Measurements from ENCODE around the gene RPL26.
"Not testable (repeated sequence)": the region's sequence is repeated elsewhere in the genome, so short reads cannot be mapped to it uniquely, and the experiment has no call there.

The RPL26 gene

DNA sequence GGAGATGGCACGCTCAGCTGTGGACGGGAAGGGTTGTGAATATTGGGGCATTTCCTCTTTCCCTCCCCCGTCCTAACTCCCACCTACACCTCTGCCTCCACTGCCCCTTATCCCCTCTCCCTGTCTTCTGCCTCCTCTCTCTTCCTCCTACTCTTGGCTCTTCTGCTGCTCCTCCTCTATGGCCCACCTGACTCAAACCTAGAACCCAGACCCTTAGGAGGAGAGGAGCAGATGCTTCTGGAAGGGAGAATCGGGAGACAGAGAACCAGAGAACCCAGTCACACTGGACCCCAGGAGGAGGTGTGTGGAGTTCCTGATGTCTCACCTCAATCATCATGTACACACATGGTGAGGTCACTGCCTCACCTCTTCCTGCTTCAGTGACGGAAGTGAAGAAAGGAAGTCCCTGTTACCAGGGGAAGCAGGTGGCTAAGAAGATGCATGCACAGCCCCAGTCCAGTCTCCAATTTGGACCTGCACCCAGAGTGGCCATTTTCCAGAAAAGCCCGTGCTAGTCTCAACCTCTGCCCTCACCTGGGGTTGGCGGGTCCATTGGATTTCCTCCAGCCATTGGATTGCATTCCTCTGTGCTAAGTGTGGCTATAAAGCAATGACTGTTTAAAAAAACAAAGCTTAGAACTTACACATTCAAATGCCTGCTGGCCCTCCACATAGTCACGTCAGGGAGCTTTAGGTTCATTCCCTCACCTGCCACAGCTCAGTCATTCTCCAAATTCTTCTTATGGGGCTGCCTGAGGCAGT lies 10.7 kb upstream of the RPL26 start:
- DNase-seq: no peak

DNA sequence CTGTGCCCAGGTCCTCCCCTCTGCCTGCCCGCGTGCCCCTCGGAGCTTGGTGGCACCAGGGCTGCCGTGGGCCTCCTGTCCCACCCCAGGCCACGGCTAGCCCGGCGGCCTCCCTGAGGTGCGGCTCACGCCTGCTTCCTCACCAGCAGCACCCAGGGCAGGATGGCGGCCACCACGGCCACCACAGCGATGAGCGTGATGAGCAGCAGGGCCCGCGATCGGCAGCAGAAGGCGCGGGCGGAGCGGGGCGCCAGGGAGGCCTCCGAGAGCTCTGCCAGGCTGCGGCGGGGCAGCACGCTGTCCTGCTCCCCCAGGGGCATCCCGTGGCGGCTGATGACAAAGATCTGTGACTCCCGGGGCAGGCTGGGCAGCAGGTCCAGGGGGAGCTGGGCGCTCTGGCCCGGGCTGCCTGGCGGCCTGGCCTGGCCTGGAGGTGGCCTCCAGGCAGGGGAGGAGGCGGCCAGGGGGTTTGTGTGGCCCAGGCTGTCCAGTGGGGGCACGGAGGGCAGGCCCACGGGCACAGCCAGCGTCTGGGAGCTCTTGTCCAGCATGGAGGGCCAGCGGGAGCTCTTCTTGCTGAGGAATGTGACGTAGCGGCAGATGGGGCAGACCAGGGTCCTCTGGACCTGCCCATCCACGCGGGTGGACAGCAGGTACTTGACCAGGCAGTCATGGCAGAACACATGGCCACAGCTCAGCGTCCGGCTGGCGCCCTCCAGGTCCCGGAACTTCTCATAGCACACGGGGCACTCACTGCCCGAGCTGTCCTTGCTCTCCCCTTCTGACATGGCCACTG lies 9.9 kb upstream of the RPL26 start:
- no peak for DNase-seq

DNA sequence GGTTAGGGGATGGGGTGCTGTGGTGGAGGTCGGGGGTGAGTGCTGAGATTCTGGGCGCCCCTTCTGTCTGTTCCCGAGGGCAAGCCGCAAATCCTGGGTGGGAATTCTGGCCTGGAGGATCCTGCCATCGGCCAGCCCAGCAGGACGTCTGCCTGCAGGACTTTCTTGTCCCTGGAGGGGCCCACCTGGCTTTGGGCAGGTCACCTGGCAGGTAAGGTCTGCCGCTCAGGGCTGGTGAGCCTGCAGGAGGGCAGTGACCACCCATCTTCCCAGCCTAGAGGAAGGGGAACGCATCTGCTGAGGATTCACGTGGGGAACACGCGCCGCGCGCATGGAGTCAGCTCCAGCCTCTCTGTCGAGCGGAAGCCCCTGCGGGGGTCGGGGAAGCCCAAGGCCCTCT lies 9.3 kb upstream of the RPL26 start:
- DNase-seq: no peak

DNA sequence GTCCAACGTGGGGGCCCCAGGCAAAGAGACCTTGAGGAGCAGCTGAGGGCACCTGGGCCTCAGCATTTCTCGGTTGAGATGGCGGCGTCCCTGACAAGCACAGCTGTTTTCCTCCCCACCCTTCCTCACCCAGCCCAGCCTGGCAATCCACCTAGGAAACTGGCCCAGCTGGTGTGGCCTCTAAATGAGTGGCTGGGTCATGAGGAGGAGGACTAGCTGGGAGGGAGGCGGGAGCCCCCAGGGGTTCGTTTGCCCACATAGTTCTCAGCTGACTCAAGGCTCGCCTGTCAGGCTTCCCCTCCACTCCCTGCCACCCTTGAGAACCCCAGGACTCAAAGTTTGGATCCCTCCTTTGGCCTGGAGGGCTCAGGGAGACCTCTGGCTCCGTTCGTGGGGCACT lies 8.7 kb upstream of the RPL26 start:
- no peak for DNase-seq

DNA sequence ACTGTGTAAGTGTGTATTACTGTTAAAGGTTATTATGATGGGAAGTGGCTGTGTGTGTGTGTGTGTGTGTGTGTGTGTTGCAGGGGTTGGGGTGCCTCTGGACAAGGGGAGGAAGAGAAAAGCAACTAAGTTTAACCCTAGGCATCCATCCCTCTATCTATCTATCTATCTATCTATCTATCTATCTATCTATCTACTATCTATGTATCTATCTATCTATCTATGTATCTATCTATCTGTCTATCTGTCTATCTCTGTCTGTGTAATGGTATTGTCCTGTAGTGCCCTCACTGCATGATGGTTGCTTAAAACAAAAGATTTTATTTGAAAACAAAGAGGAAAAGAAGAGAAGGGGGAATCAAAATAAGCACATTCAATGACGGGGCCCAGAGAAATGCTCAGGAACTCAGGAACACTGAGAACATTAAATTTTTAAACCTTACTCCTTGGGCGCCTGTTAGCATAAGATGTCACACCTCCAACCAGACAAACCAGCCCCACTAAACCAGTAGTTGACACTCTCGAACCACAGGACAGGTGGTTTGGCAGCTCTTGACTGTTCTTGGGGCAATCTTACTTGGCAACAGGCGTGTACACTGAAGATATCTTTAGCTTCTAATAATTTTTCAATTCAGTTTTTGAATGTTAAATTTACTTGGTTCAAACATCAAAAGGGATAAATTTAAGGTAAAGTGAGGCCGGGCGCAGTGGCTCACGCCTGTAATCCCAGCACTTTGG lies 5.1 kb upstream of the RPL26 start:
- DNase-seq: no peak

DNA sequence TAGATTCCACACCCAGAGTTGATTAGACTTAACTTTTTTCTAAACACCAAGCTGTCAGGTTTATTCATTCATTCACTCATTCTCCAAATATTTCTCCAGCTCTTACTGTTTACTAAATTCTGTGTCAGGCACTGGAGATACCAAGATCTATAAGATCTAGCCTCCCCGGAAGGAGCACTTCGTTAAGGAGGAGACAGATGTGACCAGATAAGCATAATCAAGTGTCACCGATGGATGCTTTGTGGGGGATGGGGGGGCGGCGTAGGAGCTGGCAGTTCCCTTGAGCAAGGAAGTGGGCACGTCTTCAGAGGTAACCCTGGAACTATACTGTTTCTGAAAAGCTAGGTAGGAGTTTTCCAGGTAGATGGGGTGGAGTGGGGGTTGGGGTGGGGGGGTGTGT lies 3.8 kb upstream of the RPL26 start:
- DNase-seq: no peak

DNA sequence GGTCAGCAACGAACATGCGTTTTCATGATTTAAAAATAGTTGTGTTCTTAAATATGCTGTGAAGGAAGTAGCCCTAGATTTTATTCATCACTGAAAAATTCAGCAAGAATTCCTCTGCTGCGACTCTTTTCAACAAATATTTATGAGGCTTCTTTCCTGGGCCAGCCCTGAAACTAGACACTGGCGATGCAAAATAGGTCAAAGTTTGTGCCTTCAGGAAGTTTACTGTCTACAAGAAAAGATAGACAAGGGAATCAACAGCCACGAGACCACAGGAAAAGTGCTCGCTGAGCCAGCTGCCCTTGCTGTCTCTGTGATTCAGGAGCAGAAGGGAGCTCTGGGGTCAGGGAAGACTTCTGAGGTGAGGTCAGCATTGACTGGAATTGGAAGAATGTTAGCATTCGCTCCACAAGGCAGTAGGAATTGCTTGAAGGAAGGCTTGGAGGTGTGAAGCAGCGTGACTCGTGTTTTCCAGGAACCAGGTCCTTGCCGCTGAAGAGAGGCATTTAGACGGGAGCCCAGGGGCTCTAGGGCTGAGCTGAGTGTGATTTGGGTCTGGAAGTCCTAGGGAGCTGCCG lies 1.9 kb upstream of the RPL26 start:
- DNase-seq: no peak

DNA sequence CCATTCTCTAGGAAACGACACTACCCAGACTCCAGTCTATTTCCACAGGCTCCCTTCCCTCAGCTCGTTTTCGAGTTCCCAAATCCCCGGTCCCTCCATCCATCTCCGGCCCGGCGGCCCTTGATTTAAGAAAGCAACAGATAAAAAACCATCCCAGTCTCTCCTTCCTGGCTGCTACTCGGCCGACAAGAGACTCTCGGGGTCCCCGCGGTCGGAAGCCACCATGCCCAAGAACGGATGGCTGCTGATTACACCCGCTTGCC lies 182 bp downstream of the RPL26 start:
- no peak for DNase-seq

DNA sequence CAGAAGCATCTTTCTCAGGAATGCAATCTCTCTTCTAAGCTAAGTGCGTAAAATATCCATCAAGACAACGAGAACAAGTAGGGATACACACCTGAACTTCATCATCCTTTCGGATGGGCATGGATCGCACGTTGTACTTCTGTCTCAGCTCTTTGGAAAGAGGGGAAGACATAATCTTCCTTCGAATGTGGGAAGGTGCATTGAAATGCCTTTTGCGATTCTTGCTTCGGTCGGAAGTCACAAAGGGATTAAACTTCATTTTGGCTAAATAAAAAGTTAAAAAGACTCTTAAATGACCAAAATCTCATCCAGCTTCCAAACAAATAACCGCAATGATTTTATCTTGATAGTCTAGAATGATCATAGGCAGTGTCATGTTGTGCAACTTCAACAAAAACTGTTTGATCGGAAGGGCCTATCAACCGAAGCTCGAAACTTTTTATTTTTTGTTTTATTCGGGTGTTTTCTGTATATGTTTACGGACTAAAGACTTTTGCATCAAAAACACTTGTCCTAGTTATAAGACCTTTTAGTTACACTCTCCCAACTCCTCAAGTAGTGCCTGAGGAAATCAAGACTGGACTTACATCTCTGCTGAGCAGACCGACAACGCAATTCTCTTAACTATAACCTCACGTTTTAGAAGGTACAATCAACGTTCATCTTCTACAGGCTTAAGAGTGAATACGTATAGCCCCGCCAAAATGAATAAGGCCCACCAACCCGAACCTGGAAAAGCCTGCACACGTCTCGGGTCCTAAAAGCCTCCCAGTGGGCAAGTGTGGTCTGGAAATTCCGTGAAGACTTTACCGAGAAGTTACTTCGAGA lies 727 bp downstream of the RPL26 start:
- DNase-seq: no peak

DNA sequence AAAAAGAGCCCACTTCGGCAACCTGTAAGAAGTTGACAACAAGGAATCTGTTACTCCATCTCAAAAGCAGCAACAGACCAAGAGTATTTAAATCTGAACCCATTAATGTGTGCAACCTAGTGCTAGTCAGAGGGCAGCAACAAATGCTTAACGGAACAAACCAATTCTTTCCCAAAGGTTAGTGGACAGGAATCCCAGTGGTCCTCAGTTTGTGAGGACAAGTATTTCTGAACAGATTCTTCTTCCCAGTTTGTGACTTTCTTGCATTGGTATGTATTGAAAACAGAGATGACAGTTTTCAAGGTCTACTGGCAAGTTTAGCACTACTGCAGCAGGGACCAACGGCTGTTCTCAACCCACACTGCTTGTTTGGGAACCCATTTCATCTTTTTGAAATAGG lies 2.9 kb downstream of the RPL26 start:
- no peak for DNase-seq

DNA sequence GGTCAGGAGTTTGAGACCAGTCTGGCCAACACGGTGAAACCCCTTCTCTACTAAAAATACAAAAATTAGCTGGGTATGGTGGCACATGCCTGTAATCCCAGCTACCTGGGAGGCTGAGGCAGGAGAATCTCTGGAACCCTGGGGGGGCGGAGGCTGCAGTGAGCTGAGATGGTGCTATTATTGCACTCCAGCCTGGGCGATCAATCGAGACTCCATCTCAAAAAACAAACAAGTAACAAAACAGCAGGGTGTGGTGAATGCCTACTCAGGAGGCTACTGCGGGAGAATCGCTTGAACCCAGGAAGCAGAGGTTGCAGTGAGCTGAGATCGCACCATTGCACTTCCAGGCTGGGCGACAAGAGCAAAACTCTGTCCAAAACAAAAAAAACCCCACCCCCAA lies 4.9 kb downstream of the RPL26 start:
- not testable (repeated sequence) for DNase-seq

DNA sequence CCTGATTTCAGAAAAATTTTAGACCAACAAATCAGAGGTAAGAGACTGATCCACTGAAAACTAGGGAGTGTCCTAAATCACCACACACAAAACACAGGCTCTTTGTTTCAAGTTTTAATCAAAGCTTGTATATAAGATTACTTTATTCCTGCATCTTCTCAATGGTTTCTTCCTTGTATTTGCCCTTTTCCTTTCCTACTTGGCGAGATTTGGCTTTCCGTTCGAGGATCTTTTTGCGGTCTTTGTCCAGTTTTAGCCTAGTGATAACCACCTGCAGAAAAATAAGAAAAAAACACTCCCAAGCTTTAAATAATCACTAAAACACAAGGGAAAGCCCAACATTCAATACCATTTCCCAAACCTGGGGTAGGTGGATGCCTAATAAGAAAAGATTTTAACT lies 5.6 kb downstream of the RPL26 start:
- no peak for DNase-seq

DNA sequence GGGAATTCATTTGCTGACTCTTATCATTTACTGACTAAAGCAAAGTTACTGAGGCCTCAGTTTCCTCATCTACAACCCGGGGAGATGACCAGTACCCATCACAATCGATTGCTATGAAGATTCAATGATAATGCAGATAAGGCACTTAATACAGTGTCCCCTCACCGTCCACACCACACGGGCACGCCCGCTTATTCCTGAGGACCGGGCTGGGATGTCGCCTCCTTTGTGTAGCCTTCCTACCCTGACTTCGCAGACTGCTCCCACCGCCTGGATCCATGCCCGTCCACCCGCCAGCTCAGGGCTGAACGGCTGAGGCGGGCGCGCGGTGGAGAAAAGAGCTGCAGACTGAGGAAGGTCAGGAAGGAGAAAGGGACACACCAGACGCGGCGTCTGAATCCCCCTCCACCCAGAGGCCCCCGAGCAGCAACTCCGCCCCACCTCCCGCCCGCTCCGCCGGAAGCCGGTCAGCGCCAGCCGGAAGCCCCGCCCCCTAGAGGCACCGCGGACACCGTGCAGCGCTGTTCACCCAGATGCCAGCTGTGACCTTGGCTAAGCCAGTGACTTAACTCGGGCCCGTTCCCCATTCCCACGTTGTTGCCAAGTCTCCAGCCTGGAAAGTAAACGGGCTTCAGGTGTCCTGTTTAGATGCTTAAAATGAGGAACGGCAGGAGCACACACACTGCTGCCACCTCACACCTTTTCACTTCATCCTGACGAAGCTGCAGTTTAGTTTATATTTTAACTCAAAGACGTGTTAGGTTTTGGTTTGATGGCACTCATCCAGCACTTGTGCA lies 6.5 kb downstream of the RPL26 start, which contains the start of gene KRABD2:
Gene KRABD2 (minus strand): TSS at position 434 of the 797 bp plus-strand sequence.
- DNase-seq: peak; percentile 35 to 65

DNA sequence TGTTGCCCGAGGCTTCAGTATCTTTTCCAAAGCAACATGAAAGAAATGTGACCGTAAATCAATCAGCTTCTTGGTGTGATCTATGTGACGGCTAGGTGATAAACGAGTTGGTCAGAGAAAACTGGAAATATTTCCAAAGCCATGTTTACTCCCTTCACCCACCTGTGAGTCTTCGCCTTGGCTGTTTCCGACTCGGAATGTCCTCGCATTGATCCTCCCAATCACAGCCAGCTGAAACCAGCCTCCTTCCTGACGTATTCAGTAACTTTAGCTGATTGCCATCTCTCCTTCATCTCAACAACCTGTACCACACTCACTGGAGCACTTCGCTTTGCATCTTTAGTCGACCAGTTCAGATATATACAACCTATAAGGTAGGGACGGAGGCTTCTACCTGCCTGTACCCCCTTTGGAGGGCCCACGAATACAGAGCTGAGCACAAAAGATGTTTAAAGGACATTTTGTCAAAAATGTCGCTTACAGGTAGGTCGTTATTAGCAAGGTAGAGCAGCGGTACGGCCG lies 7.2 kb downstream of the RPL26 start:
- peak in 1 of 2 experiments; percentile 4 for DNase-seq

DNA sequence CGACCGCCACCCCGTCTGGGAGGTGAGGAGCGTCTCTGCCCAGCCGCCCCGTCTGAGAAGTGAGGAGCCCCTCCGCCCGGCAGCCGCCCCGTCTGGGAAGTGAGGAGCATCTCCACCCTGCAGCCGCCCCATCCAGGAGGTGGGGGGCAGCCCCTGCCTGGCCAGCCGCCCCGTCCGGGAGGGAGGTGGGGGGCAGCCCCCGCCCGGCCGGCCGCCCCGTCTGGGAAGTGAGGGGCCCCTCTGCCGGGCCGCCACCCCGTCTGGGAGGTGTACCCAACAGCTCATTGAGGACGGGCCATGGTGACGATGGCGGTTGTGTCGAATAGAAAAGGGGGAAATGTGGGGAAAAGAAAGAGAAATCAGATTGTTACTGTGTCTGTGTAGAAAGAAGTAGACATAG lies 9.1 kb downstream of the RPL26 start:
- DNase-seq: not testable (repeated sequence)

DNA sequence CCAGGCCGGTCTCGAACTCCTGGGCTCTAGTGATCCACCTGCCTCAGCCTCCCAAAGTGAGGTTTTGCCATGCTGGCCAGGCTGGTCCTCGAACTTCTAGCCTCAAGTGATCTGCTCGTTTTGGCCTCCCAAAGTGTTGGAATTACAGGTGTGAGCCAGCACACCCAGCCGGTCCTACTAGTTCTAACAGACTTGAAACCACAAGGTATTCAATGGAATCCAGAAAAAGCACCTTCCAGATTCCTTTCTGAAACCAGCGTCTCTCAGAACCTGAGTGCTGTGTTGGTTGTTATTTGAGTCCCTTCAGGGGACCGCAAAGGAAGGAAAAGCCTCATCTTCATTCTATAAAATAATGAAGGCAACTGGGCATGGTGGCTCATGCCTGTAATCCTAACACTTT lies 10.6 kb downstream of the RPL26 start:
- DNase-seq: no peak

DNA sequence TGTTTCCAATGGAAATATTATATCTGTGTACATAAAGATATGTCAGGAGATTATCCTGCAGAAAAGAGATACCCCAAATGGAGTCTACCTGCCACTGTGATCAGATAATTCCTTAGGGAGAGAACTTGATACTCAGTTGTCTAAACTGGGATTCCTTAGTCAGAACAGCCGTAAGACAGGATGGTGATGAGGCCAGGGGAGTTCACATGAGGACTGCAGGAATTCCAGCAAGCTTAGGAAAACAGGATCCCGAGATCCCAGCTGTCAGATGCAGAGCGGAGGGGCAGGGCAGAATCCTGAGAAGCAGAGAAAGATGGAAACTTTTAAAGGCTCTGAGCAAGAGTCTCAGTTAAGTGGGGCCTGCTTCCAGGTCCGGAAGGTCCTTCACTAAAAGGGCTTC lies 11.2 kb downstream of the RPL26 start:
- no peak for DNase-seq

DNA sequence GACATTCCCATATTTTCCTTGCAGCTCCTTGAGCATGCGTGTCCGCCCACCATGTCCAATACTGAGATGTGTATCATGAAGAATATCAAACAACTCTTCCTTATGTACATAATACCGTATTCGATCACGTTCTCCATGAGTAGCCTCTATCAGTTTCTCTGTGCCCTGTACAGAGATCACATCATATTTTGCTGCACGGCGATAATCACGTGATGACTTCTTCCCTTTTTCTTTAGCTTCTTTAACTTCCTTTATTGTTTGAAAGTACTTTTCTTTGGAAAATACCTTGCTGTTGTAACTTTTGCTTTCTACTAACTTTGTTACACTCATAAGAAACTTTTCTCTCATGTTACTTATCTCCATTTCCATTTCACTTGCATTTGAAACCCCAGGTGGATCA lies 13.0 kb downstream of the RPL26 start:
- DNase-seq: no peak

DNA sequence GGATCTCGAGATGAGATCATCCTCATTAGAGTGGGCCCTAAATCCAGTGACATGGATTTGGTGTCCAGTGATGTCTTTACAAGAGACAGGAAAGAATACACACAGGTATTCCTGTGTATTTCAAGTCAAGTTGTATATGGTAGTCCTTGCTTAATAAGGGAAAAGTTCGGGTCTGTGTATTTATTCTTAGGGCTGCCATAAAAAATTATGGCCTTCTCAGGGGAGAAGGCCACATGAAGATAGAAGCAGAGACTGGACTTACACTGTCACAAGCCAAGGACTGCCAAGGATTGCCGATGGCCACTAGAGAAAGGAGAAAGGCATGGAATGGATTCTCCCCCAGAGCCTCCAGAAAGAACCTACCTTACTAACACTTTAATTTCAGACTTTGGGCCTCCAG lies 14.8 kb downstream of the RPL26 start:
- DNase-seq: no peak

DNA sequence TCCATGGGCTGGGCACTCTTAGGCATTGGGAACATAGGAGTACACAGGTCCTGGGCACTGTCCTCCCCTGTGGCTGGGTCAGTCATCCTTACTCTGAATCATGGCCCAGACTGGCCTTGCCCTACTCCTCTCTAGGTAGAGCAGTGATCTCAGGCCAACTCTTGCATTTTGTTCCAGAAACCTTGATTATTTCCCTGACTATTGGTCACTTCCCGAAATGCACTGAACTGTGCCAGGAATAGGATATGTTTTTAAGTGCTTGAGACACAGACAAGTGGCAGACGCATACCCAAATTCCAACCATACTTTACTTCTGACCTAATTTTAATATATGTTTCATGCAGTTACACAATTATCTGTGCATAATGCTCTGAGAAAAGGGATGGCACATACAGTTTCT lies 16.8 kb downstream of the RPL26 start:
- no peak for DNase-seq

DNA sequence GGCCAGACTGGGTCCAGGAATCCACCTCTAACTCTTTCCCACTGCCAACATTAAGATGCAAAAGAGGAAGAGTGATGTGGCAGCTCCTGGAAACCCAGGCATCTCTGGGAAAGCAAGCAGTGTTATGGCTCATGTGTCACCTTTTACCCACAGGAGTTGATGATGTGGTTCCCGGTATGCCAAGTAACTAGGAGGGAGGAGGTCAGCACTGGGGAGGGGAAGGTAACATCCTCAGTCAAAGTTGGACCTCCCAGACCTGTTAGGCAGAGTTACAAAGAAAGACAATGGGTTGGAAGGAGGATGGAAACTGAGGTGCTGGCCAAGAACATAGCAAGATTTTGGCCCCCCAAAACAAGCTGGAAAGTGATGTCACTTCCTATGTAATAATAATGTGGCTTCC lies 17.9 kb downstream of the RPL26 start:
- DNase-seq: no peak
